ENCODE data around the gene FYN.
"Not testable (repeated sequence)": the region's sequence is repeated elsewhere in the genome, so short reads cannot be mapped to it uniquely, and the experiment has no call there.

Gene FYN

GRCh38 chr6:111894951-111895350 is 21.7 kb upstream of the FYN start:
- H3K4me1 ChIP-seq (ENCODE audit: insufficient read depth, poor library complexity, severe bottlenecking) = peaks cover 3% of the 10 kb centered on the region
- H3K36me3 ChIP-seq (ENCODE audit: low read depth) = no peaks in the 10 kb centered on the region
- ATAC-seq (ENCODE audit: low read depth) (no peak), DNase-seq (ENCODE audit: low spot score) (no peak)
- TF ChIP-seq CTCF (IDR thresholded peaks at IDR 0.05; ENCODE audit: poor library complexity, severe bottlenecking) = no peak
- H3K27me3 ChIP-seq (ENCODE audit: insufficient read depth, poor library complexity, severe bottlenecking) = no peaks in the 10 kb centered on the region
- no peaks in the 10 kb centered on the region for H3K9me3 ChIP-seq (ENCODE audit: severe bottlenecking)
- no peak overlapping the region for H3K27ac ChIP-seq (ENCODE audit: poor library complexity, severe bottlenecking)
- H3K4me3 ChIP-seq (ENCODE audit: severe bottlenecking) = no peak overlapping the region

GRCh38 chr6:111894272-111894671 is 21.0 kb upstream of the FYN start:
- TF ChIP-seq CTCF (IDR thresholded peaks at IDR 0.05; ENCODE audit: poor library complexity, severe bottlenecking) = no peak
- ATAC-seq (ENCODE audit: low read depth) (no peak), DNase-seq (ENCODE audit: low spot score) (no peak)
- H3K4me3 ChIP-seq (ENCODE audit: severe bottlenecking) = no peak overlapping the region
- H3K9me3 ChIP-seq (ENCODE audit: severe bottlenecking) = no peaks in the 10 kb centered on the region
- H3K4me1 ChIP-seq (ENCODE audit: insufficient read depth, poor library complexity, severe bottlenecking) = peaks cover 3% of the 10 kb centered on the region
- H3K27me3 ChIP-seq (ENCODE audit: insufficient read depth, poor library complexity, severe bottlenecking) = no peaks in the 10 kb centered on the region
- H3K27ac ChIP-seq (ENCODE audit: poor library complexity, severe bottlenecking) = no peak overlapping the region
- no peaks in the 10 kb centered on the region for H3K36me3 ChIP-seq (ENCODE audit: low read depth)

GRCh38 chr6:111892431-111892830 is 19.2 kb upstream of the FYN start:
- no peaks in the 10 kb centered on the region for H3K36me3 ChIP-seq (ENCODE audit: low read depth)
- TF ChIP-seq CTCF (IDR thresholded peaks at IDR 0.05; ENCODE audit: poor library complexity, severe bottlenecking) = no peak
- no peak overlapping the region for H3K27ac ChIP-seq (ENCODE audit: poor library complexity, severe bottlenecking)
- ATAC-seq (ENCODE audit: low read depth) = no peak
- H3K4me1 ChIP-seq (ENCODE audit: insufficient read depth, poor library complexity, severe bottlenecking) = peaks cover 3% of the 10 kb centered on the region
- no peak overlapping the region for H3K4me3 ChIP-seq (ENCODE audit: severe bottlenecking)
- no peak for DNase-seq (ENCODE audit: low spot score)
- H3K9me3 ChIP-seq (ENCODE audit: severe bottlenecking) = no peaks in the 10 kb centered on the region
- H3K27me3 ChIP-seq (ENCODE audit: insufficient read depth, poor library complexity, severe bottlenecking) = no peaks in the 10 kb centered on the region

GRCh38 chr6:111890988-111891387 is 17.7 kb upstream of the FYN start:
- Histone ChIP-seq H3K27ac (ENCODE audit: poor library complexity, severe bottlenecking) (no peak overlapping the region), H3K4me3 (ENCODE audit: severe bottlenecking) (no peak overlapping the region), H3K36me3 (ENCODE audit: low read depth) (no peaks in the 10 kb centered on the region), H3K9me3 (ENCODE audit: severe bottlenecking) (no peaks in the 10 kb centered on the region), H3K27me3 (ENCODE audit: insufficient read depth, poor library complexity, severe bottlenecking) (no peaks in the 10 kb centered on the region), H3K4me1 (ENCODE audit: insufficient read depth, poor library complexity, severe bottlenecking) (peaks cover 3% of the 10 kb centered on the region)
- no peak for TF ChIP-seq CTCF (IDR thresholded peaks at IDR 0.05; ENCODE audit: poor library complexity, severe bottlenecking)
- DNase-seq (ENCODE audit: low spot score) = no peak
- ATAC-seq (ENCODE audit: low read depth) = no peak

GRCh38 chr6:111888928-111889695 is 15.9 kb upstream of the FYN start:
- Histone ChIP-seq H3K9me3 (ENCODE audit: severe bottlenecking) (no peaks in the 10 kb centered on the region), H3K27me3 (ENCODE audit: insufficient read depth, poor library complexity, severe bottlenecking) (no peaks in the 10 kb centered on the region), H3K4me3 (ENCODE audit: severe bottlenecking) (no peak overlapping the region), H3K27ac (ENCODE audit: poor library complexity, severe bottlenecking) (no peak overlapping the region), H3K4me1 (ENCODE audit: insufficient read depth, poor library complexity, severe bottlenecking) (peaks cover under 1% of the 10 kb centered on the region), H3K36me3 (ENCODE audit: low read depth) (no peaks in the 10 kb centered on the region)
- ATAC-seq (ENCODE audit: low read depth) (no peak), DNase-seq (ENCODE audit: low spot score) (no peak)
- no peak for TF ChIP-seq CTCF (IDR thresholded peaks at IDR 0.05; ENCODE audit: poor library complexity, severe bottlenecking)

GRCh38 chr6:111886793-111887192 is 13.5 kb upstream of the FYN start:
- H3K36me3 ChIP-seq (ENCODE audit: low read depth); H3K27ac ChIP-seq (ENCODE audit: poor library complexity, severe bottlenecking); ATAC-seq (ENCODE audit: low read depth); H3K9me3 ChIP-seq (ENCODE audit: severe bottlenecking); H3K4me3 ChIP-seq (ENCODE audit: severe bottlenecking); H3K4me1 ChIP-seq (ENCODE audit: insufficient read depth, poor library complexity, severe bottlenecking); DNase-seq (ENCODE audit: low spot score); H3K27me3 ChIP-seq (ENCODE audit: insufficient read depth, poor library complexity, severe bottlenecking): not testable (repeated sequence)

Data from RWPE2 (cell line).